HG03354 (cell line): ENCODE data around the gene KRT83.

Experiments
- ATAC-seq: cut with Tn5 transposase; IDR thresholded peaks from one replicate; pipeline ENCODE4 v1.9.1; 2021; ENCODE audit warnings: mild to moderate bottlenecking; ENCODE audit not compliant: unreplicated experiment, poor library complexity, severe bottlenecking

KRT83 gene

GRCh38 chr12:52274521-52275120 lies 46.6 kb downstream of the KRT83 start, which contains the start of gene KRT86:
Gene KRT86, plus strand, starts transcription at chr12:52274645. Its CDS starts 27,272 bp downstream, at chr12:52301917.
- ATAC-seq, result no peak

GRCh38 chr12:52271158-52271557 lies 50.0 kb downstream of the KRT83 start:
- ATAC-seq, result no peak

- ATAC-seq, result no peak
These were observed 50.6 kb downstream of the KRT83 start for GRCh38 chr12:52270541-52271070.

- no peak for ATAC-seq
These were observed 53.0 kb downstream of the KRT83 start for GRCh38 chr12:52268212-52268611.

DNA sequence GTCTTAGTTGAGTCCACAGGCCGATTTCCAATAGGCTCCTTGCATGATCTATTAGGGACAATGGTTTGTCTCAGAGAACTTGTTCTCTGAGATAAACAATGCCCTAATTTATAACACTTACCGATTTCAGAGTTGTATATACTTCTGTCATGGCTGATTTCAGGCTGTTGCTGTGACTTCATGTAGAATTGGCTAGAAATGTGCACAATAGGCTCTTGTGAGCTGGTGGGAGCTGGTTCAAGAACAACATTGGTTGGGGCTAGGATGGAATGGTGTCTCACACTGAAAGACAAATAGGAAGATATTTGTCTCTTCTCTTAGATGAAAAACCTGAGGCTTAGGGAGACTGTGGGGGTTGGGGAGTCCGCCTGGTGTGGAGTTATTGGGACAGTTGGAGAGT lies 53.5 kb downstream of the KRT83 start:
- ATAC-seq, result no peak

DNA sequence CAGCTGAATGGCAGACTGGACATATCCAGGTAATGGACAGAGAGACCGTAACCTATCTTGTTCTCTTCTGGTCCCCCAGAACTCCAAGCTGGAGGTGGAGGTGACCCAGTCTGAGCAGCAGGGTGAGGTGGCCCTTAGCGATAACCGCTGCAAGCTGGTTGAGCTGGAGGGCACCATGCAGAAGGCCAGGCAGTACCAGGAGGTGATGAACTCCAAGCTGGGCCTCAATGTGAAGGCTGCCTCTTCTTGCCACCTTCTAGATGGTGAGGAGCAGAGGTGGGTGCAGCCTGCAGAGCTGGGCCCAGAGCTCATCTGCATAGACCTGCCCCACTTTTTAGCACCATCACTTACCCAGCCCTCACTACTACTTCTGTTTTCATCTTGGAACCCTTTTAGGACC lies 53.9 kb downstream of the KRT83 start:
- no peak for ATAC-seq

GRCh38 chr12:52266514-52266913 lies 54.7 kb downstream of the KRT83 start:
- ATAC-seq, result no peak

DNA sequence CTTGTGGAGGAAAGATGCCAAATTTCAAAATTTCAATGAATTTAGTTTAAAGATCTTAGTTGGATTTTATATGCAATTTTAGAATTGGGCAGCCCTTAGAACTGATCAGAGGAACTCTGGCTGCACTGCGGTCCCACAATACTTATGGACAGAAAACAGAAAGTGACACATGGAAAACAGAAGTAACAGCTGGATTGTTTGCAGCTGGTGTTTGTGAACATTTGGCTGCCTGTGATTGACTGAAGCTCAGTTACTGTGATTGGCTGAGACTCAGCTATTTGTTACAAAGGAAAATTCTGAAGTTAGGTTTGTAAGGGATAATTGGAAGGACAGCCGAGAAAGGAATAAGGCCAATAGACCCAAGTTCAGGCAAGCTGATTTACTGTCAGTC lies 56.8 kb downstream of the KRT83 start:
- no peak for ATAC-seq
